HL-60 (cell line): ENCODE data around the gene NOS2.

Source experiments
- DNase-seq, 2 experiments: peaks; one replicate each; pipeline ENCODE4 v3.0.0-alpha.2; 2010 to 2020; ENCODE audit warnings: low read depth in 1 of 2, low spot score in 1 of 2
- H3K27ac ChIP-seq: fragments of 250-450 bp; sonication (Bioruptor Pico); replicated peaks from 2 replicates; pipeline ENCODE4 v1.5.1; 2020; ENCODE audit warnings: mild to moderate bottlenecking, moderate library complexity
- H3K27me3 ChIP-seq: fragments of 250-450 bp; sonication (Bioruptor Pico); 2 replicates; pipeline ENCODE4 v1.5.1; 2021; ENCODE audit warnings: mild to moderate bottlenecking, moderate library complexity; ENCODE audit not compliant: insufficient read depth, poor library complexity, severe bottlenecking
- H3K4me3 ChIP-seq: replicated peaks from 2 replicates; pipeline ENCODE4 v1.5.1; 2011; ENCODE audit warnings: mild to moderate bottlenecking, control low read depth, low read length; ENCODE audit not compliant: insufficient read depth
- GABPA ChIP-seq: IDR thresholded peaks from 2 replicates; pipeline ENCODE4 v1.6.1; 2012; ENCODE audit warnings: low read depth
- POLR2AphosphoS5 ChIP-seq: IDR thresholded peaks from 2 replicates; pipeline ENCODE4 v1.6.1; 2012; ENCODE audit warnings: low read depth
- SPI1 ChIP-seq: IDR thresholded peaks from 2 replicates; pipeline ENCODE4 v1.6.1; 2012; ENCODE audit warnings: low read depth, mild to moderate bottlenecking, borderline replicate concordance
- TF ChIP-seq, protein P1 (sequence below): IDR thresholded peaks from one replicate; pipeline ENCODE4 v1.5.1; 2011; ENCODE audit warnings: low read length, control low read depth, inconsistent platforms; ENCODE audit not compliant: insufficient read depth
- TF ChIP-seq, protein P2 (sequence below): IDR thresholded peaks from 2 replicates; pipeline ENCODE4 v1.6.1; 2012; ENCODE audit warnings: low read depth; ENCODE audit not compliant: insufficient replicate concordance

NOS2 gene

DNA sequence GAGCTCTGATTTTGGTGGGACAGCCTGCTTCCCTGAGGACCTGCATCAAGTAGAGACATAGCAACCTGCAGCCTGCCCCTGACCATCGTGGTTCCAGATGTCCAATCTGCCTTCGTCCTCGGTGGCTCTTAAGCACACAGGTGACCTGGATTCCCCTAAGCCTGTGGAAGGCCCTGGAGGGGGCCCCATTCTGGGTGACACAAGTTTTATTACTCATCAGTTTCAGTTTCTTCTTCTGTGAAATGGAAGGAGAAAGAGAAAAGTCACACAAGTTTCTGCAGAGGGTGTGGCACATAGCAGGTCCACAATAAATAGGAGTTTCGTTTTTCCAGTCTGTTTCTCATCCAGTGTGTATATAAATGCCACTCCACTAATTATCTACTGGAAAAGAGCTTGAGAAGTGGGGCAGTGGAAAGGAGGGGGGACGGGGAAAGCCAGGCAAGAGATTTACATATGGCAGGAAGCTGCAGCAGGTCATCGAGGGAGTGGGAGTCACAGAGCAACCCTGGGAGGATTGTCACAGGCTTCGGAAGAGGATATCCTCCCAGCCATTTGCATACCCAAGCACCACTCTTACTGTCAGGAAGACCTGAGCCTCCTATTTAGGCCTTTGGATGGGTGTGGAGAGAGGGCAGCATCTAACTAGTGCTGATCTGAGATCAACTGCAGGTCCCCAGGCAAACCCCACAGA, 10.0 kb upstream of the NOS2 start:
- H3K27ac ChIP-seq = no peak overlapping the region
- no peak for DNase-seq
- TF ChIP-seq, protein P1, sequence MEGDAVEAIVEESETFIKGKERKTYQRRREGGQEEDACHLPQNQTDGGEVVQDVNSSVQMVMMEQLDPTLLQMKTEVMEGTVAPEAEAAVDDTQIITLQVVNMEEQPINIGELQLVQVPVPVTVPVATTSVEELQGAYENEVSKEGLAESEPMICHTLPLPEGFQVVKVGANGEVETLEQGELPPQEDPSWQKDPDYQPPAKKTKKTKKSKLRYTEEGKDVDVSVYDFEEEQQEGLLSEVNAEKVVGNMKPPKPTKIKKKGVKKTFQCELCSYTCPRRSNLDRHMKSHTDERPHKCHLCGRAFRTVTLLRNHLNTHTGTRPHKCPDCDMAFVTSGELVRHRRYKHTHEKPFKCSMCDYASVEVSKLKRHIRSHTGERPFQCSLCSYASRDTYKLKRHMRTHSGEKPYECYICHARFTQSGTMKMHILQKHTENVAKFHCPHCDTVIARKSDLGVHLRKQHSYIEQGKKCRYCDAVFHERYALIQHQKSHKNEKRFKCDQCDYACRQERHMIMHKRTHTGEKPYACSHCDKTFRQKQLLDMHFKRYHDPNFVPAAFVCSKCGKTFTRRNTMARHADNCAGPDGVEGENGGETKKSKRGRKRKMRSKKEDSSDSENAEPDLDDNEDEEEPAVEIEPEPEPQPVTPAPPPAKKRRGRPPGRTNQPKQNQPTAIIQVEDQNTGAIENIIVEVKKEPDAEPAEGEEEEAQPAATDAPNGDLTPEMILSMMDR = no peak
- no peak for TF ChIP-seq POLR2AphosphoS5
- TF ChIP-seq, protein P2, sequence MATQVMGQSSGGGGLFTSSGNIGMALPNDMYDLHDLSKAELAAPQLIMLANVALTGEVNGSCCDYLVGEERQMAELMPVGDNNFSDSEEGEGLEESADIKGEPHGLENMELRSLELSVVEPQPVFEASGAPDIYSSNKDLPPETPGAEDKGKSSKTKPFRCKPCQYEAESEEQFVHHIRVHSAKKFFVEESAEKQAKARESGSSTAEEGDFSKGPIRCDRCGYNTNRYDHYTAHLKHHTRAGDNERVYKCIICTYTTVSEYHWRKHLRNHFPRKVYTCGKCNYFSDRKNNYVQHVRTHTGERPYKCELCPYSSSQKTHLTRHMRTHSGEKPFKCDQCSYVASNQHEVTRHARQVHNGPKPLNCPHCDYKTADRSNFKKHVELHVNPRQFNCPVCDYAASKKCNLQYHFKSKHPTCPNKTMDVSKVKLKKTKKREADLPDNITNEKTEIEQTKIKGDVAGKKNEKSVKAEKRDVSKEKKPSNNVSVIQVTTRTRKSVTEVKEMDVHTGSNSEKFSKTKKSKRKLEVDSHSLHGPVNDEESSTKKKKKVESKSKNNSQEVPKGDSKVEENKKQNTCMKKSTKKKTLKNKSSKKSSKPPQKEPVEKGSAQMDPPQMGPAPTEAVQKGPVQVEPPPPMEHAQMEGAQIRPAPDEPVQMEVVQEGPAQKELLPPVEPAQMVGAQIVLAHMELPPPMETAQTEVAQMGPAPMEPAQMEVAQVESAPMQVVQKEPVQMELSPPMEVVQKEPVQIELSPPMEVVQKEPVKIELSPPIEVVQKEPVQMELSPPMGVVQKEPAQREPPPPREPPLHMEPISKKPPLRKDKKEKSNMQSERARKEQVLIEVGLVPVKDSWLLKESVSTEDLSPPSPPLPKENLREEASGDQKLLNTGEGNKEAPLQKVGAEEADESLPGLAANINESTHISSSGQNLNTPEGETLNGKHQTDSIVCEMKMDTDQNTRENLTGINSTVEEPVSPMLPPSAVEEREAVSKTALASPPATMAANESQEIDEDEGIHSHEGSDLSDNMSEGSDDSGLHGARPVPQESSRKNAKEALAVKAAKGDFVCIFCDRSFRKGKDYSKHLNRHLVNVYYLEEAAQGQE = no peak
- no peak for TF ChIP-seq SPI1
- TF ChIP-seq GABPA = no peak
- no peaks in the 10 kb centered on the region for H3K27me3 ChIP-seq
- H3K4me3 ChIP-seq = no peak overlapping the region

DNA sequence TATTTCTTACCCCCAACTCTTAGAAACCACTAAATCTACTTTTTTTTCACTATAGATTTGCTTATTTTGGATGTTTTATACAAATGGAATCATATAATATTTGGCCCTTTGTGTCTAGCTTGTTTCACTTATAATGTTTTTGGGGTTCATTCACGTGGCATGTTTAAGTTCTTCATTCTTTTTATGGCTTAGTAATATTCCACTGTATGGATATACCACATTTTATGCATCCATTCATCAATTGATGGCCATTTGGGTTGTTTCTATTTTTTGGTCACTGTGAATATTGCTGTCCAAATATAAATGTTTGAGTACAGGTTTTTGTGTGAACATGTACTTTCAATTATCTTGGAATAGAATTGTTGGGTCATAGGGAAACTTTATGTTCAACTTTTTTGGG, 9.2 kb upstream of the NOS2 start:
- Histone ChIP-seq H3K27me3 (no peaks in the 10 kb centered on the region), H3K27ac (no peak overlapping the region), H3K4me3 (no peak overlapping the region)
- TF ChIP-seq SPI1 (no peak), POLR2AphosphoS5 (no peak), GABPA (no peak)
- TF ChIP-seq, protein P2 = no peak
- TF ChIP-seq, protein P1 = no peak
- no peak for DNase-seq

DNA sequence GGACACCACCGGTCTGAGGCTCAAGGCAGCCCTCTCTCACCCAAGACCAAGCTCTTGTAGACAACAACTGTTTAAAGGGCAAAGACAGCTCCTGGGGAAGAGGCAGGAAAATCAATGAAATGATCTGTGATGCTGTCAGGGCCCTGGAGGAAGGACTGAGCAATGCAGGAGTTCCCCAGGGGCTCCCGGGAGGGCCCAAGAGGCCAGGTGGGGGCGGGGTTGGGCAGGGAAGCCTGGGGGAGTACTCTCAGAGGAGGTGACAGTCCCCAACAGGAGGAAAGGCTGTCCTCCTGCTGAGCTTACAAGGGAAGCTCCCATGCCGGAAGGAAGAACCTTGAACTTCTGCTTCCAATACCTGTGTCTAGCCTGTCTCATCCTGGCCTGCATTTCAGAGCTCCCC, 8.3 kb upstream of the NOS2 start:
- Histone ChIP-seq H3K27ac (no peak overlapping the region), H3K4me3 (no peak overlapping the region), H3K27me3 (no peaks in the 10 kb centered on the region)
- TF ChIP-seq SPI1 = no peak
- no peak for TF ChIP-seq GABPA
- TF ChIP-seq, protein P2 = no peak
- TF ChIP-seq POLR2AphosphoS5 = no peak
- TF ChIP-seq, protein P1 = no peak
- DNase-seq = no peak
